D721Med (cell line): Measurements from ENCODE around the gene PRSS22.

ENCODE experiments used
- DNase-seq: peaks from one replicate; pipeline ENCODE4 v3.0.0; 2011; ENCODE audit warnings: low spot score; ENCODE audit not compliant: insufficient read length
- FAIRE-seq: peaks from 2 replicates; lab custom pipeline; 2011; peaks lifted over from hg19 to GRCh38; lab: Jason Lieb, UNC
- TF ChIP-seq, protein P1 (sequence below): IDR thresholded peaks from 2 replicates; pipeline ENCODE4 v1.5.1; 2012; ENCODE audit warnings: mild to moderate bottlenecking, control low read depth; ENCODE audit not compliant: insufficient read depth; ENCODE audit errors: missing control alignments

Gene PRSS22

DNA sequence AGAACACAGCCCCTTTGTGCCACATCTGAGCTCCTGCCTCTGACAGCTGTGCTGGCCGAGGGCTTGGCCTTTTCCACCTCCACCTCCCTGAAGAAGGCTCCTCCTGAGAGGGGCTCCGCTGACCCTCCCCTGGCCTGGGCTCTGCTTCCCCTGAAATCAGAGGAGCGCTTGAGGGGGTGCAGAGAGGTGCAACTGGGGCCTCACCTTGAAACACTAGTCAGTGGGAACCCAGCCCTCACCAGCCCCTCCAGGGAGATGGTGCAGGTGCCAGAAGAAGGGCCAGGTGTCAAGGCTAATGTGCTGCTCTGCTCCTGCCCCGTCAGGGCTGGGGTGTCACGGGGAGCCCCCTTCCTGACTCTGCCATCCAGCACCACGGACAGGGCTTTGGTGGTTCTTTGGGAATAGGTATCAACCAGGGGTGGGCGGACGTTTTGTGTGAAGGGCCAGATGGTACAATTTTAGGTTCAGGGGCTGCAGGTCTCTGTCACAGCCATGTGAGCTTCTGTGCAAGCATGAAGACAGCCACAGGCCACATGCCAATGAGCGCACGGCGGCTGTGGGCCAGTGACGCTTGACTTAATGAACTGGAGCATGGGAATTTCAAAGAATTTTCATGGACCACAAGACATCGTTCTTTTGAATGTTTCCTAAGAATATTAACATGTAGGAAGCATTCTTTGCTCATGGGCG, 30.0 kb downstream of the PRSS22 start:
- FAIRE-seq (no peak), DNase-seq (no peak)
- TF ChIP-seq, protein P1, sequence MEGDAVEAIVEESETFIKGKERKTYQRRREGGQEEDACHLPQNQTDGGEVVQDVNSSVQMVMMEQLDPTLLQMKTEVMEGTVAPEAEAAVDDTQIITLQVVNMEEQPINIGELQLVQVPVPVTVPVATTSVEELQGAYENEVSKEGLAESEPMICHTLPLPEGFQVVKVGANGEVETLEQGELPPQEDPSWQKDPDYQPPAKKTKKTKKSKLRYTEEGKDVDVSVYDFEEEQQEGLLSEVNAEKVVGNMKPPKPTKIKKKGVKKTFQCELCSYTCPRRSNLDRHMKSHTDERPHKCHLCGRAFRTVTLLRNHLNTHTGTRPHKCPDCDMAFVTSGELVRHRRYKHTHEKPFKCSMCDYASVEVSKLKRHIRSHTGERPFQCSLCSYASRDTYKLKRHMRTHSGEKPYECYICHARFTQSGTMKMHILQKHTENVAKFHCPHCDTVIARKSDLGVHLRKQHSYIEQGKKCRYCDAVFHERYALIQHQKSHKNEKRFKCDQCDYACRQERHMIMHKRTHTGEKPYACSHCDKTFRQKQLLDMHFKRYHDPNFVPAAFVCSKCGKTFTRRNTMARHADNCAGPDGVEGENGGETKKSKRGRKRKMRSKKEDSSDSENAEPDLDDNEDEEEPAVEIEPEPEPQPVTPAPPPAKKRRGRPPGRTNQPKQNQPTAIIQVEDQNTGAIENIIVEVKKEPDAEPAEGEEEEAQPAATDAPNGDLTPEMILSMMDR = no peak

DNA sequence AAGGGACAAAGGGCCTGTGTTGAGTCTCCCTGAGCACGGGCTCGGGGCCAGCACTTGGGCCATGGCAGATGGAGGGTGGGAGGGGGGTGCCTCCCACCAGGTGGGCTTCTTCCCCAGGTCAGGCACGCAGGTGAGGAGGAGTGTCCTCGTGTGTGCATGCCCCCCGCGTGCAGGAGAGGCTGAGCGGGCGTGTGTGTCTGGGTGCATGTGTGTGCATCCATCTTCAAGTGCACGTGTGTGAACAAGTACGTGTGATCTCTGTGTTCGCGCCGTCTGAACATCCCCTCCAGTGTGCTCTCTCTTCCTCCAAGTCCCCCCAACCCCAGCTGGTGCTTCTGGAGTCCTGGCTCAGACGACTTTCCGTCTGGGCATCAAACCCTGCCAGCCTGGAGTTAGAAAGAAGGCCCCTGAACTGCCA, 30.6 kb downstream of the PRSS22 start:
- DNase-seq (no peak), FAIRE-seq (no peak)
- TF ChIP-seq, protein P1 = no peak

DNA sequence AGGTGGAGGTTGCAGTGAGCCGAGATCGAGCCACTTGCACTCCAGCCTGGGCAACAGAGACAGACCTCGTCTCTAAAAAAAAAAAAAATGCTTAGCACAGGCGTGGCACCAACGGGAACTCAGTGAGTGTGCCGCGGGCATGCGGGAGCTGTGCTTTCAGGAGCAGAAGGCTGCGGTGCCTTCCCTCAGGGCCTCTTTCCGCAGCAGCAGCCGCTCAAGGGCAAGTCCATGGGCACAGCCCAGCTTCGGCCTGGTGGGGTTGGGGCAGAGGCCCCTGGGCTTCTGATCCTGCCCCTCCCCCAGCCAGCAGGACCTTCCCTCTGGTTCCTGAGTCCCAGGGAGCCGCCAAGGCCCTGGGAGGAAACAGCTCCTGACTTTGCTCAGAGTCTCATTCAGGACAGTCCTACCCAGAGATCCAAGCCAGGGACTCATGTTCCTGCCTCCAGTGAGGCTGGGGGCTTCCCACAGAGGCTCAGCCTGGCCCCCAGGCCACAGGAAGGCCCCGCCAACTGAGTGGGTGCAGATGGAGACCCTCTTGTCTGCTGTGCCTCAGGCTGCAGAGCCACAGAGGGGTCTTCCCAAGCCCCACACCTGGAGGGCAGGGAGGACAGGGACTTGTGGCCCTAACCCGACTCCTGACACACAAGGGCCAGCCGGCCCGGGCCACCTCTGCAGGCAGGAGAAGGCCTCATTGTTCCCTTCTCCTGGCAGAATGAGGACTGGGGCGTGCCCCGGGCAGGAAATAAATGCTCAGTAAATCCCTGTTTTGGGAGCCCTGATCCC, 31.2 kb downstream of the PRSS22 start:
- FAIRE-seq = no peak
- TF ChIP-seq, protein P1 = no peak
- DNase-seq = no peak

DNA sequence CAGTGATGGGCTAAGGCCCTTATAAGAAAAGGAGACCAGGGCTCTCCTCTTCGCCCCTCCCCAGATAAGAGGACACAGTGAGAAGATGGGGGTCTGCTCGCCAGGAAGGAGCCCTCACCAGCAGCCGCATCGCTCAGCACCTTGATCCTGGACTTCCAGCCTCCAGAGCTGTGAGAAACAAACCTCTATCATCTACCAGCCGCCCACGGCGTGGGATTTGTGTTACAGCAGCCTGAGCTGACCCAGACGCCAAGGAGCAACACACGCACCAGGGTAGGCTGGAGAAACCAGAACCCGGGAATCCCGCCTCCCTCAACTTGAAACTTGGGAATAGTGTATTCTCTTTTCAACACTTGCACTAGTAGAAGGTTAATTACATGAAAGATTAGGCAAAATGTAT, 32.1 kb downstream of the PRSS22 start:
- DNase-seq (no peak), FAIRE-seq (no peak)
- TF ChIP-seq, protein P1 = no peak

DNA sequence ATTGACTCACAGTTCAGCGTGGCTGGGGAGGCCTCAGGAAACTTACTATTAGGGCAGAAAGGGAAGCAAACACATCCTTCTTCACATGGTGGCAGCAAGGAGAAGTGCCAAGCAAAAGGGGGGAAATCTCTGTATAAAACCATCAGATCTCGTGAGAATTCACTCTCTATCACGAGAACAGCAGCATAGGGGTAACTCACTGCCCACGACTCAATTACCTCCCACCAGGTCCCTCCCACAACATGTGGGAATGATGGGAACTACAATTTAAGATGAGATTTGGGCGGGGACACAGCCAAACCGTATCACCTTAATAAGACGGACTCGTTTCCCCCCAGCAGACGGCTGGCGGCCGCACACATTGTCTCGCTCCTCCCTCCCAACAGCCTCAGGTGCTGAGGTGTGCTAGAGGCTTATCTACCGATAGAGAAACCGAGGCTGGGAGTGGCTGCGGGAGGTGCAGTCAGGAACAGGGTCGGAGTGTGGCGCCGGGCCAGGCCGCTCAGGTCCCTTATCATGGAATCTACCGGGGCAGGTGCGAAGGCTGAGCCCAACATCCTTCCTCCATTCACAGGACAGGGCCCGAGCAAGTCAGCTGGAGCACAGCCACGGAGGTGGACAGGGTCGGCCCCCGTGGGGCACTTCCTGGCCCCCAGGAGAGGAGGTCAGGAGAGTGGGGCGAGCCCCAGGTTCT, 32.8 kb downstream of the PRSS22 start:
- no peak for FAIRE-seq
- DNase-seq = no peak
- TF ChIP-seq, protein P1 = no peak

DNA sequence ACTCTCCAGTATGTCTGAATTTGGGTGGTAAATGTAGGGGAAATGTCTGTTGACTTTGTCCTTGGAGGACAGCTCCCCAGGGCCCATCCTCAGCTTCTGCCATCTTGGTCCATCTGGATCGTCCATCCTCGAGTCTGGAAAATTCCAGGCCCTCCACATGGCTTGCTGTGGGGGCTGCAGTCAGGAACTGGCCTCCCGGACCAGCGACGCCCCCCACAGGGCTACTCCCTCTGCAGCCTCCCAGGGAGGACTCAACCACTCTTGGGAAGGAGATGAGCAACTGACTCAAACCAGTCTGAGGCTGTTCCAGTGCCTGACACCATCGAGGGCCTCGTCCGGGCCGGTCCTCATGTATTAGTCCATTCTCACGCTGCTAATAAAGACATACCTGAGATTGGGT, 33.3 kb downstream of the PRSS22 start:
- no peak for DNase-seq
- TF ChIP-seq, protein P1 = no peak
- no peak for FAIRE-seq
